Ascending aorta (tissue), 2 donors: ENCODE data around the gene WDFY2. TPM values are rescaled to one million over a fixed set of nuclear protein-coding genes. Genes with fewer than 3 reads are reported as not detected.

Experiments
- DNase-seq, 2 donors: peaks; one replicate each; pipeline ENCODE4 v3.0.0-alpha.2; 2019; ENCODE audit warnings: low spot score in 2 of 2
- H3K27ac ChIP-seq, 2 donors: fragments of 200-600 bp; sonication (generic); one replicate each; pipeline ENCODE4 v1.5.1; 2016 to 2017; ENCODE audit warnings: mild to moderate bottlenecking in 1 of 2
- H3K27me3 ChIP-seq: fragments of 200-600 bp; sonication (generic); one replicate; pipeline ENCODE4 v1.5.1; 2017
- H3K36me3 ChIP-seq, 2 donors: fragments of 200-600 bp; sonication (generic); one replicate each; pipeline ENCODE4 v1.5.1; 2016
- H3K4me1 ChIP-seq, 2 donors: fragments of 200-600 bp; sonication (generic); one replicate each; pipeline ENCODE4 v1.5.1; 2016 to 2017; ENCODE audit warnings: mild to moderate bottlenecking in 1 of 2
- H3K4me3 ChIP-seq, 2 donors: fragments of 200-600 bp; sonication (generic); one replicate each; pipeline ENCODE4 v1.5.1; 2016 to 2017; ENCODE audit warnings: mild to moderate bottlenecking in 1 of 2
- H3K9me3 ChIP-seq, 2 donors: fragments of 200-600 bp; sonication (generic); one replicate each; pipeline ENCODE4 v1.5.1; 2016
- intact Hi-C: fragments of 100-400 bp; cut with DNase I; formaldehyde crosslinking; loops from one replicate; pipeline ENCODE4 v1.15.1; 2023
- total RNA-seq: library from RNA; depleted of rRNA; stranded (reverse); fragments of >200 nt; gene quantifications from one replicate; pipeline ENCODE4 v1.1.0, GENCODE V29; 2016
- TF ChIP-seq, protein P1 (sequence below), 3 experiments: fragments of 200-600 bp in 2 of 3; fragments of 450-650 bp in 1 of 3; sonication (generic) in 2 of 3; IDR thresholded peaks; one replicate each; pipeline ENCODE4 v1.5.1; 2016 to 2019; ENCODE audit warnings: antibody characterized with exemption in 3 of 3, mild to moderate bottlenecking in 1 of 3, moderate library complexity in 1 of 3

WDFY2 gene
- total RNA-seq, 1 donor from 2014 or later, result 6.1 TPM

GRCh38 chr13:51576754-51577153, 7.5 kb upstream of the WDFY2 start:
- TF ChIP-seq, protein P1, sequence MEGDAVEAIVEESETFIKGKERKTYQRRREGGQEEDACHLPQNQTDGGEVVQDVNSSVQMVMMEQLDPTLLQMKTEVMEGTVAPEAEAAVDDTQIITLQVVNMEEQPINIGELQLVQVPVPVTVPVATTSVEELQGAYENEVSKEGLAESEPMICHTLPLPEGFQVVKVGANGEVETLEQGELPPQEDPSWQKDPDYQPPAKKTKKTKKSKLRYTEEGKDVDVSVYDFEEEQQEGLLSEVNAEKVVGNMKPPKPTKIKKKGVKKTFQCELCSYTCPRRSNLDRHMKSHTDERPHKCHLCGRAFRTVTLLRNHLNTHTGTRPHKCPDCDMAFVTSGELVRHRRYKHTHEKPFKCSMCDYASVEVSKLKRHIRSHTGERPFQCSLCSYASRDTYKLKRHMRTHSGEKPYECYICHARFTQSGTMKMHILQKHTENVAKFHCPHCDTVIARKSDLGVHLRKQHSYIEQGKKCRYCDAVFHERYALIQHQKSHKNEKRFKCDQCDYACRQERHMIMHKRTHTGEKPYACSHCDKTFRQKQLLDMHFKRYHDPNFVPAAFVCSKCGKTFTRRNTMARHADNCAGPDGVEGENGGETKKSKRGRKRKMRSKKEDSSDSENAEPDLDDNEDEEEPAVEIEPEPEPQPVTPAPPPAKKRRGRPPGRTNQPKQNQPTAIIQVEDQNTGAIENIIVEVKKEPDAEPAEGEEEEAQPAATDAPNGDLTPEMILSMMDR (IDR thresholded peaks at IDR 0.05), result no peak
- no peak overlapping the region for H3K4me3 ChIP-seq
- no peak overlapping the region for H3K27ac ChIP-seq
- H3K9me3 ChIP-seq, result no peaks in the 10 kb centered on the region
- no peaks in the 10 kb centered on the region for H3K36me3 ChIP-seq
- no peak for DNase-seq
- H3K27me3 ChIP-seq, result no peaks in the 10 kb centered on the region
- intact Hi-C loops, result no loop called here
- H3K4me1 ChIP-seq, result no peaks in the 10 kb centered on the region

GRCh38 chr13:51577690-51578089, 6.6 kb upstream of the WDFY2 start:
- TF ChIP-seq, protein P1 (IDR thresholded peaks at IDR 0.05), result no peak

DNA sequence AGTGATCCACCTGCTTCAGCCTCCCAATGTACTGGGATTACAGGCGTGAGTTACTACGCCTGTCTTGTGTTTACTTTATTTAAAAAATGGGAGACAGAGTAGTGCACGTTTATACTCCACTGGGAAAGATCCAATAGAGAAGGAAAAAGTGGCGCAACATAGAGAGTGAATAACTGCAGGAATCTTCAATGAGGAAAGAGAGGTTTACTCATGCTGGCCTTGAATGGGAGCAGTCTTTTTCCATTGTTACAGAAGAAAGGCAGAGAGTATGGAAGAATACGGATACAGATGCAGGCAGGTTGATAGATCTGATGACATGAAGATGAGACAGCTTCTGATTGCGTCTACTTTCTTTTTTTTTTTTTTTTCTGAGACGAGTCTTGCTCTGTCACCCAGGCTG, 4.6 kb upstream of the WDFY2 start:
- TF ChIP-seq, protein P1 (IDR thresholded peaks at IDR 0.05), result no peak
- H3K36me3 ChIP-seq, result no peaks in the 10 kb centered on the region
- intact Hi-C loops, result loop anchor here (5.0 to 10.0 kb wide), 2 partner anchors 115 to 1642 kb away; partner anchors contain the start of gene SPRYD7
- no peaks in the 10 kb centered on the region for H3K9me3 ChIP-seq
- no peak for DNase-seq
- no peak overlapping the region for H3K4me3 ChIP-seq
- no peaks in the 10 kb centered on the region for H3K27me3 ChIP-seq
- no peaks in the 10 kb centered on the region for H3K4me1 ChIP-seq
- no peak overlapping the region for H3K27ac ChIP-seq

More at GRCh38 chr13:51577690-51578089, 6.6 kb upstream of the WDFY2 start:
- DNase-seq, result no peak
- Histone ChIP-seq H3K27ac (no peak overlapping the region), H3K4me3 (no peak overlapping the region), H3K4me1 (no peaks in the 10 kb centered on the region), H3K36me3 (no peaks in the 10 kb centered on the region), H3K27me3 (no peaks in the 10 kb centered on the region), H3K9me3 (no peaks in the 10 kb centered on the region)
- intact Hi-C loops, result no loop called here

DNA sequence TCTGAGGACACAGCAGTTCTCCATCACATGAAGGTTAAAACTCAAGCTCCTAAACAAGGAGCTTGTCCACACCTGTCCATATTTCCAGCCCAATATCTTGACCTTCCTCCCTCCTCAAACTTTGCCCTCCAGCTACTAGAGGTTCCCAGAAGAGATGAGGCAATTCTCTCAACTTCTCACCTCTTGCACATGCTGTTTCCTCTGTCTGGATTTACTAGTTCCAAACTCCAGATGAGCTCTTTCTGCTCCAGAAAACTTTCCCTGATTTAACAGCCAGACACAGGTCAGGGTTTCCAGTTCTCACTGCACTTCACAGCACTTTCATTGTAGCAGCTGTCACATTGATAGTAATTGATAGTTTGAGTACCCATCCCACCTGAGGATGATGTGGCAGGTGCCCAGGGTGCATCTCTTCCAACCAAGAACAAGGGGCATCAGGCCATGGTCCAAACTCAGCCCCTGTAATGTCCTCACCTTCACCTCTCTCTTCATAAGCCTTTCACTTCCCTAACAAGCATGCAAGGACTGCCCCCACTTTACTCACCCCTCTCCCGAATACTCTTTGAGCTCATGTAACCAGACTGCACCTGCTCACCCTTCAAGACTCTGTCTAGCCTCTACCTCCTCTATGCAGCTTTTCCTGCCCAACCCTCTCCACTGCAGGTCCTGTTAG, 3.0 kb upstream of the WDFY2 start:
- H3K9me3 ChIP-seq, result no peaks in the 10 kb centered on the region
- H3K4me3 ChIP-seq, result no peak overlapping the region
- no peaks in the 10 kb centered on the region for H3K27me3 ChIP-seq
- H3K4me1 ChIP-seq, result peaks cover 0 to 6% of the 10 kb centered on the region in 2 donors
- no peak overlapping the region for H3K27ac ChIP-seq
- DNase-seq, result no peak
- TF ChIP-seq, protein P1 (IDR thresholded peaks at IDR 0.05), result no peak
- no peaks in the 10 kb centered on the region for H3K36me3 ChIP-seq
- intact Hi-C loops, result loop anchor here (5.0 to 10.0 kb wide), 2 partner anchors 114 to 1644 kb away; partner anchors contain the start of gene SPRYD7

DNA sequence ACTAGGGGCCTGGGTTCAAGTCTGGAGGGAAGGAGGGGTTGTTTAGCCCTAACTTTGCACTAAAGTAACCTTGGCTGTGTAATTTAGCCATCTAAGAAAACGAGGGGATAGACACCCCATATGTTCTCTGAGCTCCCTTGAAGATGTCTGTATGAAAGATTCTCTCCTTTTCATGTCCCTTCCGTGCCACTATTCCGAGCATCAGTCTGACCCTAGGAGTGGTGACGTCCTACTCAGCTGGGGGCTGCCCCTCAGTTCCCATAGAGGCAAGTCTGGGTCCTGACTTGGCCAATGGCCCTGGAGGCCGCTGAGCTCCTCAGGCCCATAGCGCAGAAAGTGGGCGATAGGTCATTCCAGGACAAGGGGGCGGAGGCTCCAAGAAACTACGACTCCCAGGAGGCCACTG, 790 bp upstream of the WDFY2 start:
- H3K27ac ChIP-seq, result peak overlapping the region; percentile 80 to 83
- no peak for DNase-seq
- H3K27me3 ChIP-seq, result no peaks in the 10 kb centered on the region
- H3K36me3 ChIP-seq, result no peaks in the 10 kb centered on the region
- peaks cover 0 to 7% of the 10 kb centered on the region in 2 donors for H3K4me1 ChIP-seq
- peak overlapping the region; percentile 23 to 90 for H3K4me3 ChIP-seq
- intact Hi-C loops, result loop anchor here (5.0 to 10.0 kb wide), 2 partner anchors 111 to 1646 kb away; partner anchors contain the start of gene SPRYD7
- H3K9me3 ChIP-seq, result no peaks in the 10 kb centered on the region
- TF ChIP-seq, protein P1 (IDR thresholded peaks at IDR 0.05), result no peak
